HUES48 (cell line): Measurements from ENCODE around the gene RGS6.
"Not testable (repeated sequence)": the region's sequence is repeated elsewhere in the genome, so short reads cannot be mapped to it uniquely, and the experiment has no call there.

Experiments used
- H3K27ac ChIP-seq: one replicate; pipeline ENCODE4 v1.7.0; 2013; ENCODE audit warnings: low read depth, low read length, inconsistent platforms
- H3K27me3 ChIP-seq: 2 replicates; pipeline ENCODE4 v1.6.1; 2013; ENCODE audit warnings: mild to moderate bottlenecking, low read length; ENCODE audit not compliant: control insufficient read depth, insufficient read depth
- H3K36me3 ChIP-seq: 2 replicates; pipeline ENCODE4 v1.6.1; 2013; ENCODE audit warnings: low read length; ENCODE audit not compliant: control insufficient read depth, insufficient read depth
- H3K4me1 ChIP-seq: 2 replicates; pipeline ENCODE4 v1.6.1; 2013; ENCODE audit warnings: mild to moderate bottlenecking, low read length; ENCODE audit not compliant: control insufficient read depth, insufficient read depth
- H3K4me3 ChIP-seq: 2 replicates; pipeline ENCODE4 v1.5.1; 2013; ENCODE audit warnings: mild to moderate bottlenecking, low read depth, low read length
- H3K9ac ChIP-seq: 2 replicates; pipeline ENCODE4 v1.6.1; 2013; ENCODE audit warnings: mild to moderate bottlenecking, low read depth, low read length, moderate library complexity
- H3K9me3 ChIP-seq: 2 replicates; pipeline ENCODE4 v1.6.1; 2013; ENCODE audit warnings: low read length; ENCODE audit not compliant: control insufficient read depth, insufficient read depth

Gene RGS6

GRCh38 chr14:71913342-71913741, 18.9 kb upstream of the RGS6 start:
- no peak overlapping the region for H3K4me3 ChIP-seq

GRCh38 chr14:71918955-71919354, 13.3 kb upstream of the RGS6 start:
- peaks cover 12% of the 10 kb centered on the region for H3K4me1 ChIP-seq
- H3K9ac ChIP-seq, result no peak overlapping the region
- H3K9me3 ChIP-seq, result no peaks in the 10 kb centered on the region
- no peaks in the 10 kb centered on the region for H3K36me3 ChIP-seq
- H3K27me3 ChIP-seq, result no peaks in the 10 kb centered on the region
- no peak overlapping the region for H3K4me3 ChIP-seq
- peak overlapping the region; percentile 66 for H3K27ac ChIP-seq

More at GRCh38 chr14:71913342-71913741, 18.9 kb upstream of the RGS6 start:
- Histone ChIP-seq H3K27ac (no peak overlapping the region), H3K36me3 (no peaks in the 10 kb centered on the region), H3K9me3 (no peaks in the 10 kb centered on the region), H3K9ac (no peak overlapping the region), H3K4me1 (peaks cover 13% of the 10 kb centered on the region), H3K27me3 (no peaks in the 10 kb centered on the region)

GRCh38 chr14:71923513-71923912, 8.7 kb upstream of the RGS6 start:
- Histone ChIP-seq H3K36me3 (no peaks in the 10 kb centered on the region), H3K4me3 (no peak overlapping the region), H3K9ac (no peak overlapping the region), H3K9me3 (no peaks in the 10 kb centered on the region), H3K27ac (no peak overlapping the region), H3K4me1 (peaks cover 8% of the 10 kb centered on the region), H3K27me3 (no peaks in the 10 kb centered on the region)

GRCh38 chr14:71931492-71932228, 569 bp upstream of the RGS6 start:
- peak overlapping the region; percentile 21 for H3K27ac ChIP-seq
- H3K4me1 ChIP-seq, result peaks cover 17% of the 10 kb centered on the region
- H3K36me3 ChIP-seq, result no peaks in the 10 kb centered on the region
- no peaks in the 10 kb centered on the region for H3K9me3 ChIP-seq
- H3K9ac ChIP-seq, result peak overlapping the region; percentile 35; the same call in 1 of the 2 replicates
- H3K27me3 ChIP-seq, result peaks cover 45% of the 10 kb centered on the region
- peak overlapping the region; percentile 66 for H3K4me3 ChIP-seq

- H3K27me3 ChIP-seq, result peaks cover 45% of the 10 kb centered on the region
- no peaks in the 10 kb centered on the region for H3K36me3 ChIP-seq
- peaks cover 17% of the 10 kb centered on the region for H3K4me1 ChIP-seq
- H3K9me3 ChIP-seq, result no peaks in the 10 kb centered on the region
- H3K9ac ChIP-seq, result no peak overlapping the region
- H3K4me3 ChIP-seq, result peak overlapping the region; percentile 66
- H3K27ac ChIP-seq, result no peak overlapping the region
These were observed 865 bp downstream of the RGS6 start for GRCh38 chr14:71933001-71933587.

GRCh38 chr14:71938273-71938672, 6.0 kb downstream of the RGS6 start:
- H3K9me3 ChIP-seq, H3K27ac ChIP-seq, H3K4me1 ChIP-seq, H3K9ac ChIP-seq, H3K36me3 ChIP-seq, H3K4me3 ChIP-seq: not testable (repeated sequence)
- peaks cover 19% of the 10 kb centered on the region for H3K27me3 ChIP-seq

- H3K27ac ChIP-seq, H3K9me3 ChIP-seq, H3K9ac ChIP-seq, H3K4me1 ChIP-seq, H3K27me3 ChIP-seq, H3K4me3 ChIP-seq, H3K36me3 ChIP-seq: not testable (repeated sequence)
These were observed 7.1 kb downstream of the RGS6 start for GRCh38 chr14:71939344-71939743.

GRCh38 chr14:71940500-71940899, 8.3 kb downstream of the RGS6 start:
- not testable (repeated sequence) for H3K4me1 ChIP-seq, H3K27me3 ChIP-seq, H3K4me3 ChIP-seq, H3K36me3 ChIP-seq, H3K27ac ChIP-seq, H3K9ac ChIP-seq, H3K9me3 ChIP-seq

GRCh38 chr14:71941616-71942015, 9.4 kb downstream of the RGS6 start:
- H3K4me1 ChIP-seq, H3K27me3 ChIP-seq, H3K4me3 ChIP-seq, H3K9me3 ChIP-seq, H3K27ac ChIP-seq, H3K9ac ChIP-seq, H3K36me3 ChIP-seq: not testable (repeated sequence)

GRCh38 chr14:71942904-71943694, 10.9 kb downstream of the RGS6 start:
- H3K36me3 ChIP-seq, result no peaks in the 10 kb centered on the region
- H3K4me3 ChIP-seq, result no peak overlapping the region
- H3K27me3 ChIP-seq, result no peaks in the 10 kb centered on the region
- H3K27ac ChIP-seq, result no peak overlapping the region
- H3K4me1 ChIP-seq, result no peaks in the 10 kb centered on the region
- no peak overlapping the region for H3K9ac ChIP-seq
- no peaks in the 10 kb centered on the region; the same call in 1 of the 2 replicates for H3K9me3 ChIP-seq

- no peak overlapping the region for H3K27ac ChIP-seq
- no peaks in the 10 kb centered on the region for H3K4me1 ChIP-seq
- no peaks in the 10 kb centered on the region for H3K36me3 ChIP-seq
- no peaks in the 10 kb centered on the region; the same call in 1 of the 2 replicates for H3K9me3 ChIP-seq
- no peak overlapping the region for H3K9ac ChIP-seq
- H3K4me3 ChIP-seq, result no peak overlapping the region
- H3K27me3 ChIP-seq, result no peaks in the 10 kb centered on the region
These were observed 11.4 kb downstream of the RGS6 start for GRCh38 chr14:71943695-71944018.
